Natural killer cell (primary cell): Measurements from ENCODE around the gene ATAD2B. TPM values are rescaled to one million over a fixed set of nuclear protein-coding genes. Genes with fewer than 3 reads are reported as not detected.

Experiments used
- ATAC-seq, 3 donors: fragments of 150-1000 bp in 2 of 3; fragments of 200-7000 bp in 1 of 3; cut with Tn5 transposase; 1 replicate in 1 of 3; 2 replicates in 2 of 3; pipeline ENCODE4 v1.10.0; 2021; ENCODE audit warnings: mild to moderate bottlenecking in 2 of 3, moderate library complexity in 2 of 3
- DNase-seq, 2 donors: peaks; one replicate each; pipeline versions ENCODE4 v3.0.0 to v3.0.0-alpha.2; 2013 to 2021; ENCODE audit warnings: mixed read lengths in 1 of 2
- H3K27ac ChIP-seq: one replicate; pipeline ENCODE4 v1.5.1; 2013; ENCODE audit warnings: mild to moderate bottlenecking, low read length
- H3K27me3 ChIP-seq: one replicate; pipeline ENCODE4 v1.6.1; 2013; ENCODE audit warnings: low read length; ENCODE audit not compliant: control insufficient read depth, insufficient read depth
- H3K36me3 ChIP-seq: one replicate; pipeline ENCODE4 v1.6.1; 2013; ENCODE audit warnings: low read length; ENCODE audit not compliant: control insufficient read depth, insufficient read depth
- H3K4me1 ChIP-seq: one replicate; pipeline ENCODE4 v1.6.1; 2013; ENCODE audit warnings: low read length; ENCODE audit not compliant: control insufficient read depth, insufficient read depth
- H3K4me3 ChIP-seq: one replicate; pipeline ENCODE4 v1.5.1; 2013; ENCODE audit warnings: low read length
- H3K9me3 ChIP-seq: one replicate; pipeline ENCODE4 v1.6.1; 2013; ENCODE audit warnings: low read length; ENCODE audit not compliant: control insufficient read depth, insufficient read depth
- H3K27ac Mint-ChIP-seq, 2 donors: one replicate each; pipeline ENCODE4 v1.8.0; 2022; ENCODE audit warnings: mild to moderate bottlenecking in 2 of 2, mixed read lengths in 2 of 2, moderate library complexity in 1 of 2
- H3K27me3 Mint-ChIP-seq, 2 donors: one replicate each; pipeline ENCODE4 v1.8.0; 2022; ENCODE audit warnings: low read depth in 2 of 2, mixed read lengths in 2 of 2
- H3K36me3 Mint-ChIP-seq: one replicate; pipeline ENCODE4 v1.8.0; 2022; ENCODE audit warnings: mixed read lengths
- H3K4me1 Mint-ChIP-seq, 2 donors: one replicate each; pipeline ENCODE4 v1.8.0; 2022; ENCODE audit warnings: mixed read lengths in 2 of 2
- H3K4me3 Mint-ChIP-seq: one replicate; pipeline ENCODE4 v1.8.0; 2022; ENCODE audit warnings: mild to moderate bottlenecking, moderate library complexity, mixed read lengths
- H3K9me3 Mint-ChIP-seq, 2 donors: one replicate each; pipeline ENCODE4 v1.8.0; 2022; ENCODE audit warnings: mixed read lengths in 2 of 2
- WGBS: methylation state at CpG from one replicate; pipeline ENCODE4 v1.1.7; 2013; ENCODE audit warnings: missing lambda C conversion rate; ENCODE audit not compliant: insufficient coverage; 5-methylcytosine and 5-hydroxymethylcytosine counted together
- intact Hi-C: fragments of 100-400 bp; cut with micrococcal nuclease; formaldehyde crosslinking; loops from one replicate; pipeline ENCODE4 v1.14.2; 2022
- total RNA-seq, 4 donors: library from RNA; stranded (reverse); fragments of 120-200 nt in 1 of 4; gene quantifications; one replicate each; pipeline versions ENCODE4 v1.2.3 to v1.2.4, GENCODE V29; 2013 to 2022
- TF ChIP-seq, protein P1 (sequence below): fragments of 200-600 bp; IDR thresholded peaks from one replicate; pipeline ENCODE4 v1.8.0; 2022; ENCODE audit warnings: antibody characterized with exemption

ATAD2B gene
- total RNA-seq, 3 donors from 2014 or later (not counting 1 experiment from before 2014, with no cell fraction given): 71.5 to 85.7 (median 84.0) TPM

DNA sequence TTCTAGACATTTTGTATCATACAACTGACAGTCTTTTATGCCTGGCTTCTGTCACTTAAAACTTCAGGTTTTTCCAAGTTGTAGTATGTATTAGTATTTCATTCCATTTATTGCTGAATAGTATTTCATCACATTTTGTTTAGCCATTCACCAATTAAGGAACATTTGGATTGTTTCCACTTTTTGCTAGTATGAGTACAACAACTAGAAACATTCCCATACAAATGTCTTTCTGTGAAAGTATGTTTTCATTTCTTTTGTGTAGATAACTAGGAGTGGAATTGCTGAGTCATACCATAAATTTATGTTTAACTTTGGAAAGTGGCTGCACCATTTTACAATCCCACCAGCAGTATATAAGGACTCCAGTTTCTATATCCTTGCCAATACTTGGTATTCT is 135.9 kb downstream of the ATAD2B start:
- Mint-ChIP-seq H3K9me3 (no peaks in the 10 kb centered on the region), H3K27me3 (no peaks in the 10 kb centered on the region), H3K4me1 (peaks cover 14 to 23% of the 10 kb centered on the region in 2 donors), H3K27ac (no peak overlapping the region), H3K4me3 (no peak overlapping the region), H3K36me3 (peaks cover 2% of the 10 kb centered on the region)
- ATAC-seq (no peak), DNase-seq (no peak)
- peaks cover 8% of the 10 kb centered on the region for H3K36me3 ChIP-seq
- H3K4me1 ChIP-seq: no peaks in the 10 kb centered on the region
- TF ChIP-seq, protein P1, sequence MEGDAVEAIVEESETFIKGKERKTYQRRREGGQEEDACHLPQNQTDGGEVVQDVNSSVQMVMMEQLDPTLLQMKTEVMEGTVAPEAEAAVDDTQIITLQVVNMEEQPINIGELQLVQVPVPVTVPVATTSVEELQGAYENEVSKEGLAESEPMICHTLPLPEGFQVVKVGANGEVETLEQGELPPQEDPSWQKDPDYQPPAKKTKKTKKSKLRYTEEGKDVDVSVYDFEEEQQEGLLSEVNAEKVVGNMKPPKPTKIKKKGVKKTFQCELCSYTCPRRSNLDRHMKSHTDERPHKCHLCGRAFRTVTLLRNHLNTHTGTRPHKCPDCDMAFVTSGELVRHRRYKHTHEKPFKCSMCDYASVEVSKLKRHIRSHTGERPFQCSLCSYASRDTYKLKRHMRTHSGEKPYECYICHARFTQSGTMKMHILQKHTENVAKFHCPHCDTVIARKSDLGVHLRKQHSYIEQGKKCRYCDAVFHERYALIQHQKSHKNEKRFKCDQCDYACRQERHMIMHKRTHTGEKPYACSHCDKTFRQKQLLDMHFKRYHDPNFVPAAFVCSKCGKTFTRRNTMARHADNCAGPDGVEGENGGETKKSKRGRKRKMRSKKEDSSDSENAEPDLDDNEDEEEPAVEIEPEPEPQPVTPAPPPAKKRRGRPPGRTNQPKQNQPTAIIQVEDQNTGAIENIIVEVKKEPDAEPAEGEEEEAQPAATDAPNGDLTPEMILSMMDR: no peak
- H3K9me3 ChIP-seq: no peaks in the 10 kb centered on the region
- no peak overlapping the region for H3K27ac ChIP-seq
- H3K4me3 ChIP-seq: no peak overlapping the region
- H3K27me3 ChIP-seq: no peaks in the 10 kb centered on the region
- intact Hi-C loops: no loop called here

DNA sequence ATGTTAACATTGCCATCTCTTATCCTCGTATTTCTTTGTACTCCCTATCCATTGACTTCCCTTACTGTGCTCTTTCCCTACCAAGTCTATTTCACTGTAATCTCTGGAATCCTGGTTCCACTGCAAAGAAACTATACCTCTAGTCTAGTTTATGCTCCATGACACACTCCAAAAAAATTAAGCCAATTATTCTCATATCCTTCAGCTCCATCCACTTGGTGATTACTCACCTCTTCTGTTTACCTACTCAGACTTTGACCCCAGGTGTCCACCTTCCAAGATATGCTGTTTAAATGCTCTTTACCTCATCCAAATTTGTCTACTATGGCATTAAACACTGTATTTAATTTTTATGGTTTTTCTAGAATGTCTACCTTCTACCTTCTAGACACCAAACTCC is 137.9 kb downstream of the ATAD2B start:
- no peaks in the 10 kb centered on the region for H3K9me3 Mint-ChIP-seq
- no peaks in the 10 kb centered on the region for H3K9me3 ChIP-seq
- ATAC-seq: no peak
- peaks cover 18% of the 10 kb centered on the region for H3K36me3 ChIP-seq
- no peak overlapping the region for H3K4me3 Mint-ChIP-seq
- H3K4me1 ChIP-seq: no peaks in the 10 kb centered on the region
- H3K27ac ChIP-seq: no peak overlapping the region
- peaks cover 14% of the 10 kb centered on the region for H3K36me3 Mint-ChIP-seq
- H3K27ac Mint-ChIP-seq: peak overlapping the region; percentile 8 to 38
- H3K4me1 Mint-ChIP-seq: peaks cover 14 to 23% of the 10 kb centered on the region in 2 donors
- intact Hi-C loops: no loop called here
- H3K27me3 ChIP-seq: no peaks in the 10 kb centered on the region
- TF ChIP-seq, protein P1: no peak
- DNase-seq: no peak
- H3K27me3 Mint-ChIP-seq: no peaks in the 10 kb centered on the region
- H3K4me3 ChIP-seq: no peak overlapping the region
- 100% methylated on average over 1 of the region's 1 CpG for WGBS

DNA sequence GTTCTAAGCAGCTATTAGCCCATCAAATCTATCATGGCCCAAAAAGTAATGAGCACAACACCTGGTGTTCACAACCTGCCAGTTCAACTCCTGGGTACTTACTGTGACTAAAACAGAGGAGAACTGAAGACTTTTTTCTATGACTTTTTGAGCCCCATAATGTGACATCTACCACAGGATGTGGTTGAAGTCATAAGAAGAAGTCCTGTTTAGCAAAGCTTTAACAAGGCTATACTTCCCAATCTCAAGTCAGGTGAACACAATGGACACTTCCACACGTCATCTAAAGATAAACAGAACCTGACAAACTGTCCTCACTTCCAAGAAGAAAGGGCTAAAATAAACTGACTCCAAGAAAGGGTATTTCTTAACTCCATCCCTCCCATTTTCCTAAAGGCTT is 138.8 kb downstream of the ATAD2B start:
- peak; percentile 83 to 98 (median 91) for ATAC-seq
- H3K4me1 ChIP-seq: no peaks in the 10 kb centered on the region
- no peaks in the 10 kb centered on the region for H3K27me3 ChIP-seq
- no peaks in the 10 kb centered on the region for H3K9me3 Mint-ChIP-seq
- H3K36me3 ChIP-seq: peaks cover 18% of the 10 kb centered on the region
- TF ChIP-seq, protein P1: no peak
- peak overlapping the region; percentile 23 for H3K27ac ChIP-seq
- no peaks in the 10 kb centered on the region for H3K27me3 Mint-ChIP-seq
- peaks cover 14% of the 10 kb centered on the region for H3K36me3 Mint-ChIP-seq
- DNase-seq: peak in 1 of 2 donors; percentile 50
- intact Hi-C loops: no loop called here
- H3K4me3 Mint-ChIP-seq: no peak overlapping the region
- 0% methylated on average over 1 of the region's 1 CpG for WGBS
- no peak overlapping the region for H3K4me3 ChIP-seq
- H3K27ac Mint-ChIP-seq: peak overlapping the region; percentile 8 to 38
- no peaks in the 10 kb centered on the region for H3K9me3 ChIP-seq
- H3K4me1 Mint-ChIP-seq: peaks cover 14 to 23% of the 10 kb centered on the region in 2 donors

DNA sequence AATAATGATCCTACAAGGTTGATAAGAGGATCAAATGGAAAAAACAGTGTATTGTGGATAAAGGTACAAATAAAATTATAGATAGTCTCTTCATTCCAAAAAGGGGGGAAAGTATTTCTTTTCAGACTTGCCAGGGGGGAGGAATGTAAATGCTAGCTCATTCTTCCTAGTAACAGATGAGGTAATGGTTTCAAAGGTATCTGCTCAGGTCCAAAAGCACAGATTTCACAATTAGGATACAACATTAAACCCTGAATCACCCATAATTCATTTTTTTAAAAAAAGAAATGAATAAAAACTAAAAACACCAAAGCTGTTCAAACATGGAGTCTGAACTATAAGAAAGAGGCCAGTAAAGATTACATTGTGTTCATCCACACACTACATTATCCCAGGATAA is 142.0 kb downstream of the ATAD2B start:
- ATAC-seq (no peak), DNase-seq (no peak)
- Histone ChIP-seq H3K4me3 (no peak overlapping the region), H3K36me3 (peaks cover 29% of the 10 kb centered on the region), H3K9me3 (no peaks in the 10 kb centered on the region), H3K4me1 (no peaks in the 10 kb centered on the region), H3K27ac (no peak overlapping the region), H3K27me3 (no peaks in the 10 kb centered on the region)
- Mint-ChIP-seq H3K4me1 (peaks cover 14 to 23% of the 10 kb centered on the region in 2 donors), H3K4me3 (no peak overlapping the region), H3K9me3 (no peaks in the 10 kb centered on the region), H3K36me3 (peaks cover 14% of the 10 kb centered on the region), H3K27ac (no peak overlapping the region), H3K27me3 (no peaks in the 10 kb centered on the region)
- TF ChIP-seq, protein P1: no peak
- intact Hi-C loops: no loop called here
